ENCODE data around the gene SMIM36. TPM values are rescaled to one million over a fixed set of nuclear protein-coding genes. Genes with fewer than 3 reads are reported as not detected.
A peak's percentile ranks its signal among the peaks of the same experiment; 100 is the strongest.
"Not testable (repeated sequence)": the region's sequence is repeated elsewhere in the genome, so short reads cannot be mapped to it uniquely, and the experiment has no call there.

The SMIM36 gene
- polyA plus RNA-seq, 3 donors from 2014 or later, result not detected

GRCh38 chr17:55490376-55490775 is 20.9 kb downstream of the SMIM36 start:
- Mint-ChIP-seq H3K27ac (no peak overlapping the region), H3K36me3 (no peaks in the 10 kb centered on the region), H3K9me3 (no peaks in the 10 kb centered on the region), H3K4me1 (no peaks in the 10 kb centered on the region), H3K4me3 (no peak overlapping the region), H3K27me3 (ENCODE audit: low read depth in 3 of 3) (peaks cover 0 to 8% (median 8%) of the 10 kb centered on the region in 3 donors)
- no peak for DNase-seq

- peaks cover 2 to 8% (median 8%) of the 10 kb centered on the region in 3 donors for H3K27me3 Mint-ChIP-seq (ENCODE audit: low read depth in 3 of 3)
Measured at GRCh38 chr17:55487695-55488432, 23.4 kb downstream of the SMIM36 start.

GRCh38 chr17:55484575-55484974 is 26.7 kb downstream of the SMIM36 start:
- H3K4me3 Mint-ChIP-seq, result no peak overlapping the region
- H3K36me3 Mint-ChIP-seq, result no peaks in the 10 kb centered on the region
- H3K27ac Mint-ChIP-seq, result no peak overlapping the region
- H3K9me3 Mint-ChIP-seq, result no peaks in the 10 kb centered on the region
- H3K4me1 Mint-ChIP-seq, result no peaks in the 10 kb centered on the region
- peaks cover 2 to 6% (median 4%) of the 10 kb centered on the region in 3 donors for H3K27me3 Mint-ChIP-seq (ENCODE audit: low read depth in 3 of 3)
- DNase-seq, result no peak

More at GRCh38 chr17:55487695-55488432, 23.4 kb downstream of the SMIM36 start:
- DNase-seq, result no peak
- no peaks in the 10 kb centered on the region for H3K36me3 Mint-ChIP-seq
- no peaks in the 10 kb centered on the region for H3K4me1 Mint-ChIP-seq
- no peak overlapping the region for H3K27ac Mint-ChIP-seq
- H3K4me3 Mint-ChIP-seq, result no peak overlapping the region
- no peaks in the 10 kb centered on the region for H3K9me3 Mint-ChIP-seq

GRCh38 chr17:55482591-55483389 is 28.5 kb downstream of the SMIM36 start:
- H3K4me1 Mint-ChIP-seq, result no peaks in the 10 kb centered on the region
- peaks cover 2 to 6% (median 2%) of the 10 kb centered on the region in 3 donors for H3K27me3 Mint-ChIP-seq (ENCODE audit: low read depth in 3 of 3)
- H3K9me3 Mint-ChIP-seq, result no peaks in the 10 kb centered on the region
- DNase-seq, result no peak
- H3K4me3 Mint-ChIP-seq, result no peak overlapping the region
- H3K27ac Mint-ChIP-seq, result no peak overlapping the region
- no peaks in the 10 kb centered on the region for H3K36me3 Mint-ChIP-seq

- Mint-ChIP-seq H3K27me3 (ENCODE audit: low read depth in 3 of 3) (peaks cover 0 to 2% (median 2%) of the 10 kb centered on the region in 3 donors), H3K9me3 (no peaks in the 10 kb centered on the region), H3K4me1 (no peaks in the 10 kb centered on the region), H3K36me3 (no peaks in the 10 kb centered on the region), H3K27ac (no peak overlapping the region), H3K4me3 (no peak overlapping the region)
- no peak for DNase-seq
Measured at GRCh38 chr17:55480631-55481315, 30.5 kb downstream of the SMIM36 start.

GRCh38 chr17:55479903-55480302 is 31.3 kb downstream of the SMIM36 start:
- H3K4me3 Mint-ChIP-seq, result no peak overlapping the region
- H3K9me3 Mint-ChIP-seq, result no peaks in the 10 kb centered on the region
- no peaks in the 10 kb centered on the region for H3K4me1 Mint-ChIP-seq
- peaks cover 2% of the 10 kb centered on the region in 3 donors for H3K27me3 Mint-ChIP-seq (ENCODE audit: low read depth in 3 of 3)
- H3K27ac Mint-ChIP-seq, result no peak overlapping the region
- no peaks in the 10 kb centered on the region for H3K36me3 Mint-ChIP-seq
- no peak for DNase-seq

GRCh38 chr17:55478971-55479370 is 32.3 kb downstream of the SMIM36 start:
- Mint-ChIP-seq H3K9me3 (no peaks in the 10 kb centered on the region), H3K27ac (no peak overlapping the region), H3K27me3 (ENCODE audit: low read depth in 3 of 3) (peaks cover 2% of the 10 kb centered on the region in 3 donors), H3K4me3 (no peak overlapping the region), H3K36me3 (no peaks in the 10 kb centered on the region), H3K4me1 (no peaks in the 10 kb centered on the region)
- DNase-seq, result no peak

- peaks cover 0 to 1% (median 0%) of the 10 kb centered on the region in 3 donors for H3K27me3 Mint-ChIP-seq (ENCODE audit: low read depth in 3 of 3)
- H3K36me3 Mint-ChIP-seq, result no peaks in the 10 kb centered on the region
- no peaks in the 10 kb centered on the region for H3K4me1 Mint-ChIP-seq
- no peak overlapping the region for H3K27ac Mint-ChIP-seq
- no peaks in the 10 kb centered on the region for H3K9me3 Mint-ChIP-seq
- DNase-seq, result no peak
- no peak overlapping the region for H3K4me3 Mint-ChIP-seq
Measured at GRCh38 chr17:55466671-55467070, 44.6 kb downstream of the SMIM36 start.

GRCh38 chr17:55465771-55466170 is 45.5 kb downstream of the SMIM36 start:
- H3K27me3 Mint-ChIP-seq (ENCODE audit: low read depth in 3 of 3); H3K27ac Mint-ChIP-seq; H3K36me3 Mint-ChIP-seq; H3K4me3 Mint-ChIP-seq; H3K9me3 Mint-ChIP-seq; DNase-seq; H3K4me1 Mint-ChIP-seq: not testable (repeated sequence)

- H3K27ac Mint-ChIP-seq, result peak overlapping the region in 1 of 6 donors; percentile 14
- H3K9me3 Mint-ChIP-seq, result no peaks in the 10 kb centered on the region
- no peak overlapping the region for H3K4me3 Mint-ChIP-seq
- no peaks in the 10 kb centered on the region for H3K4me1 Mint-ChIP-seq
- H3K36me3 Mint-ChIP-seq, result no peaks in the 10 kb centered on the region
- DNase-seq, result no peak
- H3K27me3 Mint-ChIP-seq (ENCODE audit: low read depth in 3 of 3), result peaks cover 0 to 1% (median 0%) of the 10 kb centered on the region in 3 donors
Measured at GRCh38 chr17:55463600-55463999, 47.7 kb downstream of the SMIM36 start.

GRCh38 chr17:55462711-55463110 is 48.5 kb downstream of the SMIM36 start:
- H3K27ac Mint-ChIP-seq, result no peak overlapping the region
- H3K9me3 Mint-ChIP-seq, result no peaks in the 10 kb centered on the region
- no peak for DNase-seq
- peaks cover 0 to 2% (median 0%) of the 10 kb centered on the region in 3 donors for H3K27me3 Mint-ChIP-seq (ENCODE audit: low read depth in 3 of 3)
- no peaks in the 10 kb centered on the region for H3K36me3 Mint-ChIP-seq
- no peaks in the 10 kb centered on the region for H3K4me1 Mint-ChIP-seq
- no peak overlapping the region for H3K4me3 Mint-ChIP-seq

GRCh38 chr17:55462234-55462633 is 49.0 kb downstream of the SMIM36 start:
- H3K9me3 Mint-ChIP-seq, result no peaks in the 10 kb centered on the region
- no peak overlapping the region for H3K4me3 Mint-ChIP-seq
- H3K36me3 Mint-ChIP-seq, result no peaks in the 10 kb centered on the region
- peaks cover 0 to 3% (median 0%) of the 10 kb centered on the region in 3 donors for H3K27me3 Mint-ChIP-seq (ENCODE audit: low read depth in 3 of 3)
- no peak overlapping the region for H3K27ac Mint-ChIP-seq
- DNase-seq, result no peak
- H3K4me1 Mint-ChIP-seq, result no peaks in the 10 kb centered on the region

- Mint-ChIP-seq H3K27ac (no peak overlapping the region), H3K4me3 (no peak overlapping the region), H3K27me3 (ENCODE audit: low read depth in 3 of 3) (peaks cover 0 to 5% (median 4%) of the 10 kb centered on the region in 3 donors), H3K4me1 (no peaks in the 10 kb centered on the region), H3K36me3 (no peaks in the 10 kb centered on the region), H3K9me3 (no peaks in the 10 kb centered on the region)
- DNase-seq, result no peak
Measured at GRCh38 chr17:55458978-55459377, 52.3 kb downstream of the SMIM36 start.
